HG03025 (cell line): ENCODE data around the gene ERAP2.
"Not testable (repeated sequence)": the region's sequence is repeated elsewhere in the genome, so short reads cannot be mapped to it uniquely, and the experiment has no call there.

Experiments used
- ATAC-seq: cut with Tn5 transposase; IDR thresholded peaks from one replicate; pipeline ENCODE4 v1.9.1; 2021; ENCODE audit warnings: mild to moderate bottlenecking, moderate library complexity; ENCODE audit not compliant: unreplicated experiment, low FRiP score

The ERAP2 gene

GRCh38 chr5:96876292-96876850, at the start of gene ERAP2:
TSS of gene ERAP2 (plus strand) at chr5:96876500. CDS start at chr5:96879686, 3,186 bp downstream.
- ATAC-seq: peak; percentile 47

DNA sequence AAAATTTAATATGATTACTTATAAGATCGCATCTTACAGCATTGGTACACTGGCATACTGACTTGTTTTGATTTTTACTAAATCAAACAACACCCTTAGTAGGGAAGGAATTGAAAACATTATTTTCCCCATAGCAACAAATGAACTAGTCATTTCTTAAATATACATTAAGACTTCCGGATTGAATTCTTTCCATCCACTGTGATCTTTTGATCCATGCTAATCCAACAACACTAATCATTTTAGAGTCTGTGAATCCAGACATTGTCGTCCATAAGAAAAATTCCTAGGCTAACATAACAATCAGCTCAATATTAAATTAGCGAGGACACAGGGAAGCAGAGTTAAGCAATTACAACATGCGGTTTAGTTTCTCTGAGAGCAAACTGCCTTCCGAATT, 47.0 kb upstream of the ERAP2 start:
- no peak for ATAC-seq

DNA sequence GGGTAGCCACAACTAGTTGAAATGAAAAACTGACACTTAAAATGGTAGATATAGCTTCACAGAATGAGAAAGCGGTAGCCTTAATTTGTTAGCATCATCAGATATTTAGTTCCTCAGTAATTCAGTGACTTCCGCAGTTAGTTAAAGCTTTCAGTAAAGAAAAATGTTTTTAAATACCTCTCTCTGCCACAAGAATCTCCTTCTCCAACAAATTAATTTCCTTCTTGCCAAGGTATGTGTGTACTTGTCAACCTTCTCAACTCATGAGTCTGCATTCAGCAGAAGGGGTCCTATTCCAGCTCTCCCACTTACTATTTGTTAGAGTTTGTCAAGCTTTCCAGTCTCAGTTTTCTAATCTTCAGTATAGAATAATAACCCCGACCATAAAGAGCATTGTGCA, 42.3 kb upstream of the ERAP2 start:
- no peak for ATAC-seq

DNA sequence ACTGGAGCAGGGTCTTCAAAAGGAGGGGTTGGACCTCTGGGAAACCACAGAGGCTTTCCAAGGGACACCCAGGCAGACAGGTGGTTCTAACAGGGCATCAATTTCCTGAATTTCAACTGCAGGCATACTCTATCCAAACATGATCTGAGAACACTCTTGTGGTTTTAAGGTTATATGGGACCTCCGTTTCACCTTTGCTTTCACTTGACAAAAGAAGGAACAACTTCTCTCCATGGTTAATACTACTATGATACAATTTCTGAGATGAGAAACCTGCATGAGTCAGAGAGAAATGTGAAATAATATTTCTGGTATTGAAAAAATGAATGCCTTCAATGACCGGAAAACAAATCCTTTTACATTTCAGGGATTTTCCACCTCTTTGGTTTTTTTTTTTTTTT, 40.5 kb upstream of the ERAP2 start:
- ATAC-seq: no peak

GRCh38 chr5:96836817-96837216, 39.5 kb upstream of the ERAP2 start:
- ATAC-seq: no peak

- ATAC-seq: no peak
These were observed 39.0 kb upstream of the ERAP2 start for GRCh38 chr5:96837303-96837702.

- no peak for ATAC-seq
These were observed 37.9 kb upstream of the ERAP2 start for GRCh38 chr5:96838201-96839070.

- ATAC-seq: no peak
These were observed 37.2 kb upstream of the ERAP2 start for GRCh38 chr5:96839071-96839592.

- not testable (repeated sequence) for ATAC-seq
These were observed 34.4 kb upstream of the ERAP2 start for GRCh38 chr5:96841931-96842330.

- ATAC-seq: no peak
These were observed 33.2 kb upstream of the ERAP2 start for GRCh38 chr5:96843140-96843539.

- ATAC-seq: no peak
These were observed 31.8 kb upstream of the ERAP2 start for GRCh38 chr5:96844481-96844990.

GRCh38 chr5:96851312-96852062, 24.8 kb upstream of the ERAP2 start:
- ATAC-seq: no peak

GRCh38 chr5:96852759-96853158, 23.5 kb upstream of the ERAP2 start:
- no peak for ATAC-seq

- ATAC-seq: no peak
These were observed 22.2 kb upstream of the ERAP2 start for GRCh38 chr5:96854067-96854466.

GRCh38 chr5:96855031-96855872, 21.0 kb upstream of the ERAP2 start:
- ATAC-seq: no peak

DNA sequence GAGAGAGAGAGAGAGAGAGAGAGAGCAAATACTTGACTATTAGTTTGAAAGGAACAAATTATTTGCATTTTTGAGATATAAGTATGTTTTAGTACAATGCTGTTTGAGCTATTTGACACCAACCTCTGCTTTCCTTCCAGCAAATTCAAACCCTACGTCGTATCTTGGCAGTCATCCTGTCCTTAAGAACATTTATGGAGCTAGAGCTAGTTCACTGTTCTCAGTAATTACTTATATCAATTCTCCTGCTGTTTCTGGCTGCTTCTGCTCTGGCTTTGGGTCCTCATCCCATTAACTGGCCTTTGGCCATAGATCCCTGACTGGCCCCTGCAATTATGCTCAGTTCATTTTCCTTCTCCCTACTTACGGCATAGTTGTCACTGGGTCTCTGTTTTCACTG, 19.9 kb upstream of the ERAP2 start:
- no peak for ATAC-seq

DNA sequence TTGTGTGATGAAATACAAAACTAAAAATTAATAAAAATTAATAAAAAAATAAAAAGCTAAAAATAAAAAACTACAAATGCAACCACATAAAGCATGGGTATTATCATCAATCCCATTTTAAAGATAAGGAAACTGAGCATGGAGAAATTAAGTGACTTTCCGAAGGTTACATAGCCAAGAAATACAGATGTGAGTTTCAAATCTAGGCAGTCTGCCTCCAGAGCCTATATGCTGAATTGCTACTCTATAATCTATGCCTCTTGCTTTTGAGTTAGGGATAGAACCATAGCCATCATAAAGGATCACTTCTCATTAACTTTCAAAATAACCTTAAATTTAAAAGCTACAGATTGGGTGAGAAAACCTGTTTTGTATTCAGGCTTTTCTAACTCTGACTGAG, 18.8 kb upstream of the ERAP2 start:
- ATAC-seq: no peak

- ATAC-seq: no peak
These were observed 18.4 kb upstream of the ERAP2 start for GRCh38 chr5:96857924-96858323.

- ATAC-seq: no peak
These were observed 16.9 kb upstream of the ERAP2 start for GRCh38 chr5:96859375-96859774.

GRCh38 chr5:96861076-96861475, 15.2 kb upstream of the ERAP2 start:
- ATAC-seq: no peak
